HG02571 (cell line): Measurements from ENCODE around the gene SAMD11.

Experiments
- ATAC-seq: cut with Tn5 transposase; IDR thresholded peaks from one replicate; pipeline ENCODE4 v1.9.1; 2021; ENCODE audit warnings: mild to moderate bottlenecking, moderate library complexity; ENCODE audit not compliant: unreplicated experiment

The SAMD11 gene

GRCh38 chr1:904310-904950, 19.3 kb upstream of the SAMD11 start:
- ATAC-seq, result no peak

GRCh38 chr1:905071-905749, 18.5 kb upstream of the SAMD11 start:
- ATAC-seq, result no peak

- no peak for ATAC-seq
Measured at GRCh38 chr1:905811-906599, 17.7 kb upstream of the SAMD11 start.

- no peak for ATAC-seq
Measured at GRCh38 chr1:906600-907420, 16.9 kb upstream of the SAMD11 start.

- ATAC-seq, result no peak
Measured at GRCh38 chr1:907611-908451, 15.9 kb upstream of the SAMD11 start.

- ATAC-seq, result no peak
Measured at GRCh38 chr1:908661-909060, 15.1 kb upstream of the SAMD11 start.

- no peak for ATAC-seq
Measured at GRCh38 chr1:909861-910310, 13.8 kb upstream of the SAMD11 start.

- ATAC-seq, result no peak
Measured at GRCh38 chr1:910311-910880, 13.3 kb upstream of the SAMD11 start.

- ATAC-seq, result no peak
Measured at GRCh38 chr1:910881-911721, 12.6 kb upstream of the SAMD11 start.

GRCh38 chr1:911875-912739, 11.6 kb upstream of the SAMD11 start:
- ATAC-seq, result no peak

- no peak for ATAC-seq
Measured at GRCh38 chr1:912740-913301, 10.9 kb upstream of the SAMD11 start.

GRCh38 chr1:913491-914130, 10.1 kb upstream of the SAMD11 start:
- ATAC-seq, result no peak

- no peak for ATAC-seq
Measured at GRCh38 chr1:914131-914890, 9.4 kb upstream of the SAMD11 start.

GRCh38 chr1:914891-915280, 8.8 kb upstream of the SAMD11 start:
- no peak for ATAC-seq

- ATAC-seq, result no peak
Measured at GRCh38 chr1:915295-916172, 8.2 kb upstream of the SAMD11 start.
